ENCODE data around the gene FTO.

DNA sequence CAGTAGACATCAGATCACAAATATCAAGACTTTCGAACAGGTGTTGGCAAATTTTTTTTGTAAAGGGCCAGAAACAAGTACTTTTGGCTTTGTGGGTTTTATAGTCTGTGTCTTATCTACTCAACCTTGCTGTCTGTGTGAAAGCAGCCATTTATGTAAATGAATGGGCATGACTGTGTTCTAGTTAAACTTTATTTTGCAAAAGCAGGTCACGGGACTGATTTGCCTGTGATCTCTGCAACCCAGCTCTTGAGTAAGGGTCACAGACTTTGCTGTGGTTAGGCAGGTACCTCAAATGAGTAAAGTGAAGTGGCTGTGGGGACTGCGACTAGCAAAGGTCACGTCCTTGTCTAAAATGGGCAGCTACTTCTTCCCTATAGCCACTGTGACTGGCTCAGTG, 136.5 kb downstream of the FTO start:
- TF ChIP-seq, protein P1, sequence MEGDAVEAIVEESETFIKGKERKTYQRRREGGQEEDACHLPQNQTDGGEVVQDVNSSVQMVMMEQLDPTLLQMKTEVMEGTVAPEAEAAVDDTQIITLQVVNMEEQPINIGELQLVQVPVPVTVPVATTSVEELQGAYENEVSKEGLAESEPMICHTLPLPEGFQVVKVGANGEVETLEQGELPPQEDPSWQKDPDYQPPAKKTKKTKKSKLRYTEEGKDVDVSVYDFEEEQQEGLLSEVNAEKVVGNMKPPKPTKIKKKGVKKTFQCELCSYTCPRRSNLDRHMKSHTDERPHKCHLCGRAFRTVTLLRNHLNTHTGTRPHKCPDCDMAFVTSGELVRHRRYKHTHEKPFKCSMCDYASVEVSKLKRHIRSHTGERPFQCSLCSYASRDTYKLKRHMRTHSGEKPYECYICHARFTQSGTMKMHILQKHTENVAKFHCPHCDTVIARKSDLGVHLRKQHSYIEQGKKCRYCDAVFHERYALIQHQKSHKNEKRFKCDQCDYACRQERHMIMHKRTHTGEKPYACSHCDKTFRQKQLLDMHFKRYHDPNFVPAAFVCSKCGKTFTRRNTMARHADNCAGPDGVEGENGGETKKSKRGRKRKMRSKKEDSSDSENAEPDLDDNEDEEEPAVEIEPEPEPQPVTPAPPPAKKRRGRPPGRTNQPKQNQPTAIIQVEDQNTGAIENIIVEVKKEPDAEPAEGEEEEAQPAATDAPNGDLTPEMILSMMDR (IDR thresholded peaks at IDR 0.05): no peak
- no peak for TF ChIP-seq POLR2A (IDR thresholded peaks at IDR 0.05)

Measured in testis (tissue), 2 donors.